ENCODE measurements around the gene DDC.
A peak's percentile ranks its signal among the peaks of the same experiment; 100 is the strongest.
"Not testable (repeated sequence)": the region's sequence is repeated elsewhere in the genome, so short reads cannot be mapped to it uniquely, and the experiment has no call there.

The DDC gene

DNA sequence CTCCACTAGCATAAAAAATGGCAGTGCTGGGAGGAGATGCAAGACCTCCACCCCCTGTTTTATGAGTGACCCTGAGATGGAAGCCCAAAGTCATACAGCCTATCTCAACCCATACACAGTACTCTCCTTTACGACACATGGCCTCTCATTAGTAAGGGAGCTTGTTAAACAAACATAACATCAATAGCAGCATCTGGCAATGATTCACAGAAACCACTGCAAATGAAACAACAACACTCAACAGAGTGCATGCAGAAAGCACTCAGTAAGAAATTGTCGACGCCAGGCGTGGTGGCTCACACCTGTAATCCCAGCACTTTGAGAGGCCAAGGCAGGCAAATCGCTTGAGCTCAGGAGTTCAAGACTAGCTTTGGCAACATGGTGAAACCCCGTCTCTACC, 87.6 kb downstream of the DDC start:
- DNase-seq = no peak

GRCh38 chr7:50476953-50477625, 88.1 kb downstream of the DDC start:
- no peak for DNase-seq

DNA sequence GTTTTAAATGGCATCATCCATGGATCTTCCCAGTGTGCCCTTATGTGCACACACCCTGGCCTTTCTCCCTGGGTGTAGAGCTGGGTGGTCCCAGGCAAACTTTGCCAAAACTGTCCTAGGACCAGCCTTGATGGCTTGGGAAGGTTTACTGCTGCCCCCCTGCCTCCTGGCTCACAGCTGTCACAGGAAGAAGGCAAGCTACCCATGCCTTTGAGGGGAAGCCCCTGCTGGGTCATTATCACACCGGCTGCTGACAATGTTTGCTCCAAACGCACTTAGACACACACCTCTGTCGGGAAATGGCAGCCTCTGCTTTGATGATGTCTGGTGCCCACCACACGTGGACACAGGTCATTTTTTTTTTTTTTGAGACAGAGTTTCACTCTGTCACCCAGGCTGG, 89.9 kb downstream of the DDC start:
- DNase-seq = no peak

DNA sequence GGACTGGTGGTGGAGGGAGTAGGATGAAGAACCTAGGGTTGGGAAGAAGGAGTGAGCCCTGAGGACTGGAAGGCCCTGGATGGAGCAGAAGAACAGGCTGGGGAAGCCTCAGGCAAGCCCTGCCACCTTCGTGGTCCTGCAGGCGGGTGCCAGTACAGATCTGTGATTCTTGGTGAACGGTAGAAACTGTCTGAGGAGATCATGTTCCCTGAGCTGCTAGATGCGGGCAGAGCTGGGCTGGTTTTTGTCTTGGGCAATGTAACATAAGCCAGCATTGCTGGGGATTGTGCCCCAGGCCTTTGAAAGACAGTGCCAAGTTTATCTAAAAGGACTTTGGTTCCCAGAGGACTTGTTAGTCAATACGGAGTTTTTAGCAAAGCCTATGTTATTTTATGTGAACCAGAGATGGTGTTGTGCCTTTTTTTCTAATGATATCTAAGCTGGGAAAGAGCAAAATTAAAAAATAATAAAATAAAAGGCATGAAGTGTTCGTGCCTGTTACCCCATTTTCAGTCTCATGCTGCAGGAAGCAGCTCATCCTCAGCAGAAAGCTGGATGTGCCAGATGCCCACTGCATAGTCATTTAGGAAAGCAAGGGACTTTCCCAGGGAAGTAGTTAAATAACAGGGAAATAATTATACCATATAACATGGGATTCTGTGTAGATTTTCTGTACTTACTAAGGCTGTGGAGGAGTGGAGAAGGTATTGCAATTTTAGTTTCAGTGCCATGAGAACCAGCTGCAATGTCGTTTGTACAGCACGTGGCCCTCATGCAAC, 90.6 kb downstream of the DDC start:
- no peak for DNase-seq

GRCh38 chr7:50473531-50473930, 91.7 kb downstream of the DDC start:
- DNase-seq = no peak

- no peak for DNase-seq
Measured at GRCh38 chr7:50472427-50472826, 92.8 kb downstream of the DDC start.

- DNase-seq = no peak
Measured at GRCh38 chr7:50471970-50472369, 93.2 kb downstream of the DDC start.

DNA sequence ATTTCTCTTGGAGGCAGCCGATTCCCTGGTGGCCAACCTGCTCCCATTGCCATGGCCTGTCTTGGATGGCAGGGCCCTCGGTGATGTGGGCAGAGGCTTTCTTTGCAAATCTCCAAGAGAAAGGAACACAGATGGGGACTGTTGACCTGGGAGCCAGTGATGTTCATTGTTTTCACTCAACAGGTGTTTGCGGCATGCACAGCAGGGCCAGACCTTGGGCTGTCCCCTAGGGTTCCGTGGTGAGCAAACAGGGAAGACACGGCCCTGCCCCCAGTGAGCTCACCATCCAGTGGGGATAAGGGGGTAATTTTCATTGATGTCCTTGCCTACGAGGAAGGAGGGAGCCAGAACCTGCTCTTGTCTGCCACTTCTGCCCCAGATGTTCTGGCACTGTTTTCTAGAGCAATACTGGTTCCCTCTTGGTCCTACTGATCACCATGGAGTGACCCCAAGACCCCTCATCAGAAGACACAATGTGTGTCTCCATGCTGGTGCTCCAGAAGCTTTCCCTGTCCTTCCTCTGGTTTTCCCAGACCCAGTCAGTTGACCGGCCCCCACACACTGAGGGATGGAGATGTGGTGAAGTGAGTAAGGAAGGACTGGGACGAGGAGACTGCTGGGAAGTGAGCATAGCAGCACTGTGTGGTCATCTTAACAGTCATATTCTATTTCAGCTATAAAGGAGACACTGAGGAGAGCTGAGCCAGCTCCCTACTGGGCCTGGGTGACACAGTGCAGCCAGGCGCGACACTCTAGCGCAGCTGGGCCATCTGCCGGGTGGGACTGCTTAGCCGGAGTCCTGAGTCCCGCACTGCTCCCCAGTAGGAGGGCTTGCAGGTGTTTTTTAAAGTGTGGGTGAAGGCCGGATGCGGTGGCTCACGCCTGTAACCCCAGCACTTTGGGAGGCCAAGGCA, 94.7 kb downstream of the DDC start:
- no peak for DNase-seq

DNA sequence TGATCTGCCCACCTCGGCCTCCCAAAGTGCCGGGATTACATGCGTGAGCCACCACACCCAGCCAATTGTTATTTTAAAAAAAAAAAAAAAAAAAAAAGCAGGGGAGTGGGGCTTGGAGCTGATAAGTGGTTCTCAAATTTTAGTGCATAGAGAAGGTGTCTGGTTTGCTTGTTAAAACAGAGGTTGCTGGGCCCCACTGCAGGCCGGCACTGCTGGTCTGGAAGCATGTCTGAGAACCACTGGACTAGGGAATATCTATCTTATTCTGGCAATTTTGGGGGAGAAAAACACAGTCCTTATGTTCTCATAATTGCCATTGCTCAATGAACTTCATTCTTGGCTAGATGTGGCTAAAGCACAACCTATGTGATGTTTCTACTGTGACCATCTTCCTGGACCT, 96.0 kb downstream of the DDC start:
- DNase-seq = no peak

- DNase-seq = peak; percentile 85
Measured at GRCh38 chr7:50467817-50468610, 97.2 kb downstream of the DDC start.

GRCh38 chr7:50466815-50467585, 98.2 kb downstream of the DDC start:
- DNase-seq = no peak

DNA sequence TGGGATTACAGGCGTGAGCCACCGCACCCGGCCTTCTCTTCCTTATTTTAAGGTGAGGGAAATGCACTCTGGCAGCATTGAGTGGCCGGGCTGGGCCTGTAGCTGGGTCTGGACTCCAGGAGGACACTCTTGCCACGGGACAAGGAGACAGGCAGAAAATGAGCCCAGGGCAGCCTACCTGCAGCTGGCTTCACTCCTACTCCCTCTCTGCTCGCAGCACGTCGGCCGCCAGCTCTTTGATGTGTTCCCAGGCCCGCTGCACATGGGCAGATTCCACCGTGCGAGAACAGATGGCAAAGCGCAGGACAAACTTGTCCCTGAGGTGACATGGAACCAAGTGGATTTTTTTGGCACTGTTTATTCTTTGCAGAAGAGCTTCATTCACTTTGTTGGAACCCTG, 102.2 kb downstream of the DDC start:
- DNase-seq = no peak

GRCh38 chr7:50462361-50462760, 102.8 kb downstream of the DDC start:
- DNase-seq = no peak

GRCh38 chr7:50461695-50462094, 103.5 kb downstream of the DDC start:
- no peak for DNase-seq

GRCh38 chr7:50459183-50459582, 106.0 kb downstream of the DDC start:
- not testable (repeated sequence) for DNase-seq

DNA sequence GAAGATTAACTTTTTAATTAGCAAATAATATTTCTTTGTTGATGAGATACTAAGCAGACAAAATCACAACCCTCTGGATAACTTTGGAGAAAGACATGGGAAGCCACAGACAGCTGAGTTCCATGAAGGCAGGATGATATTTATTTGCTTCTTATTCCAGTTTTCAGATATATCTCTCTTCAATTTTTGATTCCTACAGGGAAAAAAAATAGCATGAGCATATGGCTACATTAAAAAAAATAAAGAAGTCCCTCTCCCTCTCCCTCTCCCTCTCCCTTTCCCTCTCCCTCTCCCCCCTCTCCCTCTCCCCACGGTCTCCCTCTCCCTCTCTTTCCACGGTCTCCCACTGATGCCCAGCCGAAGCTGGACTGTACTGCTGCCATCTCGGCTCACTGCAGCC, 106.6 kb downstream of the DDC start:
- DNase-seq = not testable (repeated sequence)

DNA sequence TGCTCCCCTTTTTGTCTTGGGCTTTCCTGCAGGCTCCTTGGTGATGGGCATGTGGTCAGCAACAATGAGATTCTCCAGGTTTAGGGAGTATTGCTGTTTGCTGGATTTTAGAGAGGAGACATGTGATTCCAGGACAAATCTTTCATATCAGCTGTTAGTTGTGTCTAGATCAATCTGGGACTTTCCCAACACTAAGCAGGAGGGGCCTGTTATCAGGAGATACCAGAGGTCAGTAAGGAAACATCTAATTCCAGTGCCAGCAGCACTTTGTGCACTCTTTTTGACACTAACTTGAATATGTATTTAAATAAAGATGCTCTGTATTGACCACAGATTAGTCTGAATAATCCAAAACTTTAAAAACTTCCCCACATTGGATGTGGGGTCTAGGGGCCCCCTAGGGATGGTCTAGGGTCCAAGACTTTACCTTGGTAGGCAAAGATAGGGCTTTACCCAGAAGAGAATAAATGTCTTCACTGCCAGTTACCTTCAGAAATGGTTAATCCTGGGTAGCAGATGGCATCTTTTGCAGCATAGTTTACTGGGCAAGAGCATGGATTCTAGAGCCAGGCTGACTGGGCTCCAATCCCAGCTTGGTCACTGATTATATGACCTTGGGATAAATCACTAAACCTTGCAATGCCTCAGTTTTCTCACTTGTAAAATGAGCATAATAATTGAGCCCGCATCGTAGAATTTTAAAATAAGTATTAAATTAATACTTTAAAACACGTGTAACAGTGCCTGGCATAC, 108.7 kb downstream of the DDC start:
- DNase-seq = no peak

GRCh38 chr7:50455658-50456057, 109.5 kb downstream of the DDC start:
- DNase-seq = no peak

GRCh38 chr7:50454968-50455367, 110.2 kb downstream of the DDC start:
- no peak for DNase-seq

GRCh38 chr7:50450590-50451032, 114.6 kb downstream of the DDC start:
- peak; percentile 49 for DNase-seq

All from RPMI8226 (cell line).